Liver (tissue), 9 donors: ENCODE measurements around the gene UBC. TPM values are rescaled to one million over a fixed set of nuclear protein-coding genes. Genes with fewer than 3 reads are reported as not detected.
A peak's percentile ranks its signal among the peaks of the same experiment; 100 is the strongest.
"Not testable (repeated sequence)": the region's sequence is repeated elsewhere in the genome, so short reads cannot be mapped to it uniquely, and the experiment has no call there.

Experiments used
- DNase-seq: peaks from one replicate; pipeline ENCODE4 v3.0.0-alpha.2; 2017; ENCODE audit warnings: low spot score
- H3K27ac ChIP-seq, 2 donors: one replicate each; pipeline ENCODE4 v1.7.0; 2013; ENCODE audit warnings: inconsistent platforms in 2 of 2, low read length in 2 of 2, control low read depth in 1 of 2, low read depth in 1 of 2, mild to moderate bottlenecking in 1 of 2
- H3K27me3 ChIP-seq, 4 donors: one replicate each; pipeline versions ENCODE4 v1.6.1 to v1.7.0; 2013; ENCODE audit warnings: low read length in 3 of 4, inconsistent platforms in 1 of 4, mild to moderate bottlenecking in 1 of 4, moderate library complexity in 1 of 4; ENCODE audit not compliant: control insufficient read depth in 4 of 4, insufficient read depth in 4 of 4
- H3K36me3 ChIP-seq, 4 donors: one replicate each; pipeline versions ENCODE4 v1.6.1 to v1.7.0; 2013; ENCODE audit warnings: low read length in 3 of 4, mild to moderate bottlenecking in 3 of 4, low read depth in 1 of 4, moderate library complexity in 1 of 4; ENCODE audit not compliant: control insufficient read depth in 4 of 4, insufficient read depth in 3 of 4
- H3K4me1 ChIP-seq, 4 donors: one replicate each; pipeline versions ENCODE4 v1.6.1 to v1.7.0; 2013; ENCODE audit warnings: low read length in 3 of 4, mild to moderate bottlenecking in 3 of 4, moderate library complexity in 1 of 4; ENCODE audit not compliant: control insufficient read depth in 4 of 4, insufficient read depth in 4 of 4
- H3K4me3 ChIP-seq, 3 donors: one replicate each; pipeline versions ENCODE4 v1.6.1 to v1.7.0; 2013; ENCODE audit warnings: low read length in 3 of 3, control low read depth in 1 of 3, low read depth in 1 of 3, mild to moderate bottlenecking in 1 of 3
- H3K9ac ChIP-seq, 2 donors: one replicate each; pipeline ENCODE4 v1.7.0; 2013; ENCODE audit warnings: low read length in 2 of 2, mild to moderate bottlenecking in 2 of 2, moderate library complexity in 2 of 2, control low read depth in 1 of 2, low read depth in 1 of 2
- H3K9me3 ChIP-seq, 4 donors: one replicate each; pipeline versions ENCODE4 v1.6.1 to v1.7.0; 2013; ENCODE audit warnings: low read length in 3 of 4; ENCODE audit not compliant: control insufficient read depth in 4 of 4
- CTCF ChIP-seq: fragments of 150-350 bp; IDR thresholded peaks from 2 replicates; pipeline ENCODE4 v1.5.1; 2017; ENCODE audit warnings: improper control_type of control experiment, low read depth, low read length; ENCODE audit not compliant: missing input control
- FOXA1 ChIP-seq: IDR thresholded peaks from 2 replicates; pipeline ENCODE4 v1.6.1; 2016; ENCODE audit warnings: antibody characterized with exemption
- JUND ChIP-seq, 2 donors: IDR thresholded peaks; 2 replicates each; pipeline ENCODE4 v1.6.1; 2016; ENCODE audit warnings: antibody characterized with exemption in 2 of 2
- MAX ChIP-seq: IDR thresholded peaks from 2 replicates; pipeline ENCODE4 v1.6.1; 2016; ENCODE audit warnings: antibody characterized with exemption
- NR2F2 ChIP-seq: IDR thresholded peaks from 2 replicates; pipeline ENCODE4 v1.6.1; 2016; ENCODE audit warnings: antibody characterized with exemption
- YY1 ChIP-seq: IDR thresholded peaks from 2 replicates; pipeline ENCODE4 v1.6.1; 2016; ENCODE audit warnings: antibody characterized with exemption, mild to moderate bottlenecking
- WGBS: extraction: QIAGEN DNeasy Blood & Tissue Kit; methylation state at CpG from one replicate; pipeline ENCODE4 v1.1.7; 2013; 5-methylcytosine and 5-hydroxymethylcytosine counted together
- polyA plus RNA-seq, 2 donors: library from polyadenylated mRNA; stranded (reverse) in 1 of 2; unstranded in 1 of 2; fragments of 200-250 nt in 1 of 2; fragments of >200 nt in 1 of 2; fragmentation: Nextera tagmentation in 1 of 2; extraction: Ambion mirVana in 1 of 2; gene quantifications; one replicate each; pipeline versions ENCODE4 v1.2.1 to v1.2.3, GENCODE V29; 2013 to 2015
- total RNA-seq, 2 donors: library from RNA; depleted of rRNA; stranded (reverse); fragments of >200 nt; gene quantifications; one replicate each; pipeline ENCODE4 v1.2.3, GENCODE V29; 2014
- TF ChIP-seq, protein P1 (sequence below): IDR thresholded peaks from 2 replicates; pipeline ENCODE4 v1.6.1; 2016; ENCODE audit warnings: antibody characterized with exemption, mild to moderate bottlenecking
- donor health status: healthy.
- donor health status: healthy.
- donor health status: healthy.
- donor health status: healthy.
- donor health status: healthy.

Gene UBC
- total and polyA plus RNA-seq, 4 donors, result 385 to 624 (median 468) TPM

DNA sequence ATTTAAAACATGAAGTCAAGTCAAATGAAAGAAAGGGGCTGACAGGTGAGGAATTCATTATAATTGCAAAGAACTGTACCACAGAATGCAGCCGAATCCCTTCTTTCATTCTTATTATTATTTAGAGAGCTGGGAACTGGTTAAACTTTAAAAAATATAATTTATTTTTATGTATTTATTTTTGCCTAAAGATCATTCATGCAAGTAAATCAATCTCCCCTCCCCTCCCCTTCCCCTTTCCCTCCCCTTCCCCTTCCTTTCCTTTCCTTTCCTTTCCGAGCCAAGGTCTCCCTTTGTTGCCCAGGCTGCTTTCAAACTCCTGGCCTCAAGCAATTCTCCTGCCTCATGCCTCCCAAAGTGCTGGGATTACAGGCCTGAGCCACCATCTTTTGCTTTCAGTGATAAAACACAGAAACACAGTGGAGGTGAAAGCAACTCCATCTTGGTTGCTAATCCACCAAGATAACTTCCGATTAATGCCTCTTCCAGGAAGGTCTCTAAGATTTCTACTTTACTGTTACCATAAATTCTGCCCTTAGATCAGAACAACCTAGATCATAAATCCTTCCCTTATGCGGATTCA is 6.0 kb upstream of the UBC start (continued):
- TF ChIP-seq CTCF (no peak), YY1 (no peak)
- TF ChIP-seq, protein P1, sequence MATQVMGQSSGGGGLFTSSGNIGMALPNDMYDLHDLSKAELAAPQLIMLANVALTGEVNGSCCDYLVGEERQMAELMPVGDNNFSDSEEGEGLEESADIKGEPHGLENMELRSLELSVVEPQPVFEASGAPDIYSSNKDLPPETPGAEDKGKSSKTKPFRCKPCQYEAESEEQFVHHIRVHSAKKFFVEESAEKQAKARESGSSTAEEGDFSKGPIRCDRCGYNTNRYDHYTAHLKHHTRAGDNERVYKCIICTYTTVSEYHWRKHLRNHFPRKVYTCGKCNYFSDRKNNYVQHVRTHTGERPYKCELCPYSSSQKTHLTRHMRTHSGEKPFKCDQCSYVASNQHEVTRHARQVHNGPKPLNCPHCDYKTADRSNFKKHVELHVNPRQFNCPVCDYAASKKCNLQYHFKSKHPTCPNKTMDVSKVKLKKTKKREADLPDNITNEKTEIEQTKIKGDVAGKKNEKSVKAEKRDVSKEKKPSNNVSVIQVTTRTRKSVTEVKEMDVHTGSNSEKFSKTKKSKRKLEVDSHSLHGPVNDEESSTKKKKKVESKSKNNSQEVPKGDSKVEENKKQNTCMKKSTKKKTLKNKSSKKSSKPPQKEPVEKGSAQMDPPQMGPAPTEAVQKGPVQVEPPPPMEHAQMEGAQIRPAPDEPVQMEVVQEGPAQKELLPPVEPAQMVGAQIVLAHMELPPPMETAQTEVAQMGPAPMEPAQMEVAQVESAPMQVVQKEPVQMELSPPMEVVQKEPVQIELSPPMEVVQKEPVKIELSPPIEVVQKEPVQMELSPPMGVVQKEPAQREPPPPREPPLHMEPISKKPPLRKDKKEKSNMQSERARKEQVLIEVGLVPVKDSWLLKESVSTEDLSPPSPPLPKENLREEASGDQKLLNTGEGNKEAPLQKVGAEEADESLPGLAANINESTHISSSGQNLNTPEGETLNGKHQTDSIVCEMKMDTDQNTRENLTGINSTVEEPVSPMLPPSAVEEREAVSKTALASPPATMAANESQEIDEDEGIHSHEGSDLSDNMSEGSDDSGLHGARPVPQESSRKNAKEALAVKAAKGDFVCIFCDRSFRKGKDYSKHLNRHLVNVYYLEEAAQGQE, result no peak

DNA sequence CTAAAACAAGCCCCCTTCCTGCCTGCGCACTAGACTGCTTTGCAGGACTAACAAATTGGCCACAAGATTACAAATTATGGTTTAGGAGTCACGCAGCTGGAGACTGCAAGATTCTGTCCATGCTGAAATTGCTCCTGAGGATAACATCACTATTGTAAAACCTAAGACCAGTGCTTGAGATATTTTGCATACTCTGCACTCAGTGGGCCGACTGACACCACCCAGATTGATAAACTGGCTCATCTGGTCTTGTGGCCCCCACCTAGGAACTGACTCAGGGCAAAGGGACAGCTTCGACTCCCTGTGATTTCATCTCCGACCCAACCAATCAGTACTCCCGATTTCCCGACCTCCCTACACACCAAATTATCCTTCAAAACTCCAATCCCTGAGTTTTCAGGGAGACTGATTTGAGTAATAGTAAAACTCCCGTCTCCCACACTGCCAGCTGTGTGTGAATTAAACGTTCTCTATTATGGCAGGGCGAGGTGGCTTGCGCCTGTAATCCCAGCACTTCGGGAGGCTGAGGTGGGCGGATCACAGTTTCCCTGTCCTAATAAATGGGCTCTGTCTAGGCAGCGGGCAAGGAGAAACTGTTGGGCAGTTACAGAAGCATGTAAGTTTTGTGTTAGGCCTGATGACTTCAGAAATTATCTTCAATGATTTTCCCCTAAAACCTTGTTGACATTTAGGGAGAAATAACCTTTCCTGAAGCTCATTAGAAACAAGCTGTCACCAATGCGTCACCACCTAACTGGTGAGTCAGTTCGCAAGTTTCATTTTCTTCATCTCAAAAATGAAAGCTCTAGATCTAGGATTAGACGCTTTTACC is 5.3 kb upstream of the UBC start:
- 68% methylated on average over 17 of the region's 17 CpGs for WGBS

GRCh38 chr12:124918622-124918988 is 4.2 kb upstream of the UBC start:
- H3K4me1 ChIP-seq, result peaks cover 3 to 20% (median 6%) of the 10 kb centered on the region in 4 donors
- peak overlapping the region; percentile 100 for H3K27ac ChIP-seq
- DNase-seq, H3K36me3 ChIP-seq, H3K9me3 ChIP-seq, H3K27me3 ChIP-seq, H3K4me3 ChIP-seq: not testable (repeated sequence)
- H3K9ac ChIP-seq, result peak overlapping the region in 1 of 2 donors; percentile 97
- WGBS, result 92% methylated on average over 3 of the region's 3 CpGs

More for the DNA sequence above, 5.3 kb upstream of the UBC start:
- Histone ChIP-seq H3K9ac (peak overlapping the region in 1 of 2 donors; percentile 45), H3K4me1 (peaks cover 3 to 22% (median 6%) of the 10 kb centered on the region in 4 donors), H3K36me3 (no peaks in the 10 kb centered on the region), H3K27me3 (no peaks in the 10 kb centered on the region), H3K4me3 (no peak overlapping the region), H3K27ac (peak overlapping the region; percentile 58 to 81), H3K9me3 (no peaks in the 10 kb centered on the region)
- no peak for TF ChIP-seq FOXA1
- TF ChIP-seq NR2F2, result no peak
- TF ChIP-seq JUND (IDR thresholded peaks at IDR 0.05), result peak in 1 of 2 donors; percentile 41
- TF ChIP-seq MAX, result no peak
- TF ChIP-seq YY1, result no peak
- DNase-seq, result no peak
